T47D (cell line): ENCODE results near the gene STUB1.

Experiments
- DNase-seq, 2 experiments: peaks; one replicate each; pipeline versions ENCODE4 v3.0.0 to v3.0.0-alpha.2; 2011 to 2012; ENCODE audit warnings: low read depth in 1 of 2, low spot score in 1 of 2
- JUND ChIP-seq: IDR thresholded peaks from 2 replicates; pipeline ENCODE4 v1.6.1; 2012; ENCODE audit warnings: low read depth
- in situ Hi-C: cut with HindIII; loops from 2 replicates; pipeline ENCODE4 v1.10.0; 2016; ENCODE audit warnings: low sequenced_read_pairs, low pct_unique_long_range_greater_than_20kb

The STUB1 gene

DNA sequence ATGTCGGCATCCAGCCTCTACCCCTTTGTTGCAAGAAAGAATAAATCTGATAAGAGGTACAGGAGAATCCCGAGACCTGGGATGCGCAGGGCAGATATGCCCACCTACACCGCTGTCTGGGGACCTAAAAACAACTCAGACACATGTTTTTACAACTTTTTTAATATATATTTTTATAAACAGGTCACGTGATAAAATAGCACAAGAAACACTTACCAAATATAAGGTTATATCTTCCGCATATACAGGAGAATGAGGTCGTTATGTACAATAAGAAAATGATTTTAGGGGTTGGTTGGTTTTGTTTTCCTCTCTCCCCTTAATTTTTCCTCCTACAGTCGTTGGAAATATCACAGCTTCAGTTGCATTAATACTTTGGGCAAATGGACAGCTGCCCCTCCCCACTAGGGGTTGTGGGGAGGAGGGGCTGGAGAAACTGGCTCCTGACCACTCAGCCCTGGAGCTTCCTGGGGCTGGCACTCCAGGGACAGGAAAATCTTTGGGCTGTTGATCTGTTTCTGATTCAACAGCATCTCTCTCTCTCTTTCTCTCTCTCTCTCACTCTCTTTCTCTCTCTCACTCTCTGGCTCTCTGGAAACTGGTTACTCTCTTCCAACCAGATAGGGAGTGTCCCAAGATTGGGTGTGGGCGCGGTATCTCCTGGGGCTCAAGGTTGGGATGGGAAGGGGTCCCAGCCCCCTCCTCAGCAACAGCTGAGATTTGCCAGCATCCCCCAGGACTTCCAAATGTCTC lies 12.3 kb downstream of the STUB1 start:
- in situ Hi-C loops = no loop called here
- no peak for TF ChIP-seq JUND
- no peak for DNase-seq

DNA sequence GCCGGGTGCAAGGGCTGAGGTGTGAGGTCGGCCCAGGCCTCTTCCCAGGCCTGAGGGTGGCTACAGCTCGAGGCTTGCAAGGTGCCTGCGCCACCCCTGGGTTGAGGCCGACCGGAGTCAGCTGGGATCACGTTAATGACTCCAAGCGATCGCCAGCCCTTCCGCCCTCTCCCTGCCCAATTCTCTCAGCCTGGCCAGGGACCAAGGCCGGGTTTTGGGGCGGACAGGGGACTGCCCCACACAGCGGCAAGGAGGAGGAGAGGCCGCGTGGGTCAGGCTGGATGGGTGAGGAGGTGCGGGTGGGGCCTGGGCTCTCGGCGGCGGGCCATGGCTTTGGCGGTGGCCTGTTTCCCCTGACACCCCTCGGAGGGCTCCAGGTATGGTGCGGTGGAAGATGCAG lies 13.2 kb downstream of the STUB1 start:
- no peak for TF ChIP-seq JUND
- DNase-seq = no peak
- in situ Hi-C loops = no loop called here

DNA sequence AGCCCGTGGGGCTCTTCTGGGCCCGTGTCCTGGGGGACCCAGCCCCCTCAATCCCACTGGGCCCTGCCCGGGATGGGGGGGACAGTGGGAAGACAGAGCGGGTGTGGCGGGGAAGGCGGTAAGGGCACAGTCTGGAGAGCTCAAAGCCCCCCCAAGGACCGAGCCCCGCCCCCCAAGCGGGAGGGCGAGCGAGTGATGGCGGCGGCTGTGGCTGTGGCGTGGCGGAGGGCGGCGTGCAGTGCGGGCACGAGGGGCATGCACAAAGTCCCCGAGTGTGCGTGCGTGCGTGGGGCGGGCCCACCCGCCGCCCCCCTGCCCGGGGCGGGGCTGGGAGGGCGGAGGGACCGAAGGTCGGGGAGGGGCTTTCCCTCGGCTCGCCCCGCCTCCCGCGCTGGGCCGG lies 13.6 kb downstream of the STUB1 start:
- TF ChIP-seq JUND = no peak
- in situ Hi-C loops = no loop called here
- no peak for DNase-seq

DNA sequence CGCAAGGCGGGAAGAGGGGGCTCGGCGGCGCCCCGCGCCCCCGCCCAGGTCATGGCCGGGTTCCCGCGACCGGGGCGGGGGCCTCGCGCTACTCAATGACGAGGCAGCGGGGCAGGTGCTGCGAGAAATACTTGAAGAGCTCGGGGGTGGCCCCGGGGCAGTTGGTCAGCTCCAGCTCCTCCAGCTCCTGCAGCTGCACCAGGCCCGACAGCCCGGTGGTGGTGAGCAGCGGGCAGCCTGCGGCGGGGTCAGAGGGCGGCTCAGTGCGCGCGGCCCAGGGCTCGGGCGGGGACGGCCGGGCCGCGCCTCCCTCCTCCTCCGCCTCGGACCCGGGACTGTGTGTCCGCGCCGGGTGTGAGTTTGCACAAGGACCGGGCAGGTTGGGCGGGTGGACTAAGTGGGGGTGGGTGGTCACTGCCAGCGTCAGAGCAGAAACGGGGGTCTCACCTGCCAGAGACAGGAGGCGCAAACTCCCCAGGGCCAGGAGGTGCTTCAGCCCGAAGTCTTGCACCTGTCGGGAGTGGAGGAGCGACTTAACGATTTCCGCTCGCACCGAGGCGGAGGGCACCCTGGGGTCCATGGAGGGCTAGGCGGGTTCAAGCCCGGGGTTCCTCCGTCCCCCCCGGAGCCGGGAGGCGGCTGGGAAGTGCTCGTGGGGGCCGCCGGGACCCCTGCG lies 14.1 kb downstream of the STUB1 start:
- no peak for DNase-seq
- no peak for TF ChIP-seq JUND
- in situ Hi-C loops = no loop called here

DNA sequence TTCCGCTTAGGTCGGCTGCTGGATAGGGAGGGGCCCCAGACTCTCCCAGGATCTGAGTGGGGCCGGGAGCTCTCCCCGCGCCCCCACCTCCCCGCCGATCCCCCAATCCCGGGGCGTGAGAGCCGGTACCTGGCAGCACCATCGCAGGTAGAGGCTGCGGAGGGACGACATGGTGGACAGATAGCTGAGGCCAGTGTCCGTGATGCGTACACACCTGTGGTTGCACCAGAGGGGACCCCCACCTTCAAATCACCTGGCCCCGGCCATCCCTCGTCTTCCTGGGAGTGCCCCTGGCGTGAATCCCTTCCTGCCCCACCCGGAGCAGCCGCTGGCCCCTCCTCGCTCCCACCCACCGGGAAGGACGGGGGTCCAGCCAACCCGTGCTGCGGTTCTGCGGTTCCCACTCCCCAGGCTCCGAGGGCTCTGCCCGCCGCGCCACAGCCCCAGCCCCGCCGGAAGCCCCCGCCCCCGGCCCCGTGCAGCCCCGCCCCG lies 14.7 kb downstream of the STUB1 start:
- in situ Hi-C loops = no loop called here
- no peak for TF ChIP-seq JUND
- DNase-seq = no peak

DNA sequence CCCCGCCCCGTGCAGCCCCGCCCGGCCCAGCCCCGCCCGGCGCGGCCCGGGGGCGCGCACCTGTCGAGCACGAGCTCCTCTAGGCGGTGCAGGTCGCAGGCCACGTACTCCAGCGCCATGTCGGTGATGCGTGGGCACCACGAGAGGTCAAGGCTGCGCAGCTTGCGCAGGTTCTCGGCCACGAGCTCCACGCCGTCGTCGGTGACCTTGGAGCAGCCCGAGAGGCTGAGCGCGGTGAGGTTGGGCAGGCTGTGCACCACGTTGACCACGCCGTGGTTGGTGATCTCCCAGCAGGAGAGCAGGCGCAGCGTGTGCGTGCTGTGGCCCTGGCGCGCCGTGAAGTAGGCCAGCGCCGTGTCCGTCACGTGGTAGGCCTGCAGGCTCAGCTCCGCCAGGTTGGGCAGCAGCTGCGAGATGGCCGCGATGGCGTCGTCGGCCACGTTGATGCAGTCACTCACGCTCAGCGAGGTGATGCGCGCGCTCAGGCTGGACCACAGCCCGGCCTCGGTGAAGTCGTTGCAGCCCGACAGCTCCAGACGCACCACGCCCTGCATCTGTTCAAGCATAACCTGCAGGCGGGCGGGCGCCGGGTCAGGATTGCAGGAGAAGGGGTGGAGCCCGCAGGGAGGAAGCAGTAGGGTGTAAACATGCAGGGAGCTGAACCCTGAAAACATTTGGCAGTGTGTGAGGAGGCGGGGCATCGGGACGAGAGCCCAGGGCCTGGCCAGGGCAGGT lies 15.3 kb downstream of the STUB1 start:
- no peak for TF ChIP-seq JUND
- DNase-seq = no peak
- in situ Hi-C loops = no loop called here

DNA sequence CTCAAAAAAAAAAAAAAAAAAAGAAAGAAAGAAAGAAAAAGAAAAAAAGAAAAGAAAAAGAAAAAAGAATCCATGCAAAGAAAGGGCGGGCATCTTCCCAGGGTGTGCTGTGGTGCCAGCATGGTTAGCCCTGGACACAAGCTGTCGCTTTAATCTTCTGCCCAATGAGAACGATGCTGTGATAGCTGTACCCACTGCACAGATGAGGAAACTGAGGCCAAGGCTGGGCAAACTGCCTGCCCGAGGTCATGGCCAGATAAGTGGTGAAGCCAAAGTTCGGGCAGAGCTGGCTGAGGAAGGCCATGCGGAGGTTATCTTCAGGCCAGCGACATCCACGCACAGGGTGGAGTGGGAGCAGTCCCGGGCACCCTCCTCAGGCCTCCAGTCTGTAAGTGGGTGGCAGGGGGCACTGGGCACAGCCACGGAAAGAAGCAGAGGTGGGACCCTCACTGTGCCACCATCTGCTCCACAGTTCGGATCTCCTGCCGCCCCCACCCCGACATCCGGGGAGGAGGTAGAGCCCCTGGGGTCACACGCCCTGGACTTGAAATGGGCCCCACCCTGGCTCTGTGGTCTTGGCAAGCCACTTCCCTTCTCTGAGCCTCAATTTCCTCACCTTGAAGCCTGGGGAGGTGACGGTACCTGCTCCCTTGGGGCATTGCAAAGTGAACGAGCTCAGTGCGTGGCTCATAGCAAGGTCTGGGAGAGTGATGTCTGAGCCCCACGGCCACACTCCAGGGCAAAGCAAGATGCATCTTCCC lies 18.9 kb downstream of the STUB1 start:
- no peak for TF ChIP-seq JUND
- in situ Hi-C loops = no loop called here
- DNase-seq = no peak

DNA sequence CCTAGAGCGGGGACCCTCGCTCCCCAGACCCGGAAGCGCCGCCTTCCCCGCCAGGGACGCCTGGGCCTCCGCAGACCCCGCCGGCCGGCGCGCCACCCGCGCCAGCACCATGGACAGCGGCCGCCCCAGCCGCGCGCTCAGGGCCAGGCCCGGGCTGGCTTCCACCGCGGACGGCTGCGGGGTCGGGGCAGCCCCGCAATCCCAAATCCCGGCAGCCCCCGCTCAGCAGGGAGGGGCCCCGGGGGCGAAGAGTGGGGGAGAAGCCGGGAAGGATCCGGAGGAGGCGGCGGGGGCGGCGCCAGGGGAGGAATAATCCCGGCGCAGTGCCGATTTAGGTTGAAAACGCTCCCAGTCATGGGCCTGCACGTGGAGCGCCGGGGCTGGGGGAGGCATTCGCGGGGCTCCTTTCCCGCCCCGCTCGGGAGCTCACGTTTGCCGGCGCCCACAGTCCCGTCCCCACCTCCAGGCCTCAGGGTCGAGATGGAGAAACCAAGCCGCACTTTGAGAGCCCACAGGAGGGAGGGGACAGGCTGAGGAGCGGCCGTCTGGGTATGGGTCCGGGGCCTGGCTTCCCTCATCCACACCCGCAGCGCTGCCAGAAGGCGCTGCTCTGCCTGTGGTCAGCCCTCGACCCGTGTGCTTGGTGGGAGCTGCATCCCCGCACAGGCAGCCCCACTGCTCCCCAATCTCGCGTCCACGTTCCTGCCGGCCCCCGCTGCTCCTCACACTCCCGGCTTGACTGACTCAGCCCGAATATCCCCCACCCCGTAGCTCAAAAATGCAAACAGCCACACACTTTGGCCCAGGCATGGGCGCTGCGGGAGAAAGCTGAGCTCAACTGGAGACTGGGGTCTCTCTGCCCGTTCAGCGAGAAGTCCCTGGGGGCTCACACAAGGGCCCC lies 20.7 kb downstream of the STUB1 start:
- peak; percentile 40 to 59 for DNase-seq
- in situ Hi-C loops = loop anchor here (25.0 kb wide), 1 partner anchor 286 kb away; the partner anchor contains the start of gene SOX8
- no peak for TF ChIP-seq JUND

DNA sequence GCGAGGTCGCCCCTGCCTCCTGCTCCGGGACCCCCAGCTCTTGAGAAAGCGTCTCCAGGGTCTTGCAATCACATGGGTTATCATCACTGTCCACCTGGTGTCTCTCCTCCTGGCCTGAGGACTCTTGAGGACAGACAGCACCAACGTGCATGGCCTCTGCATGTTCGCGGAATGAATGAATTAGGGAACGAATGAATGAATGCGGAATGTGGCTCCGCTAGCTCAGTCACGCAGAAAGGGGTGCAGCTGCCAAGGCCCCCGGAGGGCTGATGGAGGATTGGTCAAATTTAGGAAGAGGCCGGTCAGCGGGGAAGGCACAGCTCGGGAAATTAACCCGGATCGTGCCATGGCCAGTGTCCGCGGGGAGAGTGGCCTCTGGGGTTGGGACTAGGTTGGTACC lies 22.1 kb downstream of the STUB1 start:
- no peak for DNase-seq
- TF ChIP-seq JUND = no peak
- in situ Hi-C loops = loop anchor here (25.0 kb wide), 1 partner anchor 285 kb away; the partner anchor contains the start of gene SOX8

DNA sequence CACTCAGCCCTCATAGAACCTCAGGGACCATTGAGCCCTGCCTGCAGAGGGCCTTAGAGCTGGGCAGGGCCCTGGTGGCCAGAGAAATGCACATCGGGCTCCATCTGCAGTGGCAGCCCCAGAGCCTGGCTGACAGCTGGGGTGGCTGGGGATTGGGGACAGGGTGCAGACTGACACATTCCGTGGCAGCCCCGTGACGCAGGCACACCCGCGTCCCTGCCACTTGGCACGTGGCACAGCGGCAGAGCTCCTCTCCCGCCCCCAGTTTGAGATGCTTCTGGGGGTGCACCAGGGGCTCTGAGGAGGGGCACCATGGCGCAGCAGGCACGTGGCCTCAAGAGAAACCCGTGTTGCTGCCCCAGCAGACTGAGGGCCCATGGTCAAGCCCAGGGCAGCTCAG lies 23.2 kb downstream of the STUB1 start:
- in situ Hi-C loops = loop anchor here (25.0 kb wide), 1 partner anchor 284 kb away; the partner anchor contains the start of gene SOX8
- DNase-seq = no peak
- TF ChIP-seq JUND = no peak

DNA sequence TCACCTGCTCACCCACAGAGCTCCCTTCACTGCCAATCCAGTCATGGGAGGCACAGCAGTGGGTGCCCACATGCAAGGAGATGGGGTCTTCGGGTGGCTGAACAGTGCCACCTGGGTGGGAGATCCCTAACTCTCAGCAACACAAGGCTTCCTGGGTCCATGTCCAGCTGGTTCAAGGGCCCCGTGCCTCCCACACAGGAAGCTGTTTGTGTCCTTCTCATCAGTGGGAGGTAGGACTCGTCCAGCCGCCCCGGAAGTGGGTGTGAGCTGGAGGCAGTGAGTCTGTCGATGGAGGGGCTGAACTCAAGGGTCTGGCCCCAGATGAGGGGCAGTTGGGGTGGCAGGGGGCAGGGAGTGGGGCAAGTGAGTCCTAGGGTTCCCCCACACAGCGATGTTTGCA lies 23.8 kb downstream of the STUB1 start:
- no peak for DNase-seq
- TF ChIP-seq JUND = no peak
- in situ Hi-C loops = loop anchor here (25.0 kb wide), 1 partner anchor 283 kb away; the partner anchor contains the start of gene SOX8
